Parathyroid adenoma (tissue), 2 donors: Measurements from ENCODE around the gene RALGDS.
"Not testable (repeated sequence)": the region's sequence is repeated elsewhere in the genome, so short reads cannot be mapped to it uniquely, and the experiment has no call there.

Experiments
- H2AFZ ChIP-seq: fragments of 300-600 bp; sonication (generic); one replicate; pipeline ENCODE4 v1.7.0; 2017; ENCODE audit warnings: antibody characterized with exemption, mild to moderate bottlenecking
- H3K27ac ChIP-seq: fragments of 300-600 bp; sonication (generic); one replicate; pipeline ENCODE4 v1.7.0; 2017
- H3K27me3 ChIP-seq: fragments of 300-600 bp; sonication (generic); one replicate; pipeline ENCODE4 v1.7.0; 2017; ENCODE audit warnings: low read length; ENCODE audit not compliant: control insufficient read depth, insufficient read depth
- H3K36me3 ChIP-seq: fragments of 300-600 bp; sonication (generic); one replicate; pipeline ENCODE4 v1.7.0; 2017; ENCODE audit warnings: low read length; ENCODE audit not compliant: control insufficient read depth, insufficient read depth
- H3K4me1 ChIP-seq: fragments of 300-600 bp; sonication (generic); one replicate; pipeline ENCODE4 v1.7.0; 2017; ENCODE audit warnings: control low read depth
- H3K4me2 ChIP-seq: fragments of 300-600 bp; sonication (generic); one replicate; pipeline ENCODE4 v1.7.0; 2017; ENCODE audit warnings: low read length
- H3K4me3 ChIP-seq: fragments of 300-600 bp; sonication (generic); one replicate; pipeline ENCODE4 v1.7.0; 2017; ENCODE audit warnings: low read depth, low read length
- H3K79me2 ChIP-seq: fragments of 300-600 bp; sonication (generic); one replicate; pipeline ENCODE4 v1.7.0; 2017; ENCODE audit warnings: control low read depth
- H3K9ac ChIP-seq: fragments of 300-600 bp; sonication (generic); one replicate; pipeline ENCODE4 v1.7.0; 2017; ENCODE audit warnings: mild to moderate bottlenecking
- H3K9me3 ChIP-seq: fragments of 300-600 bp; sonication (generic); one replicate; pipeline ENCODE4 v1.7.0; 2017; ENCODE audit warnings: low read length; ENCODE audit not compliant: control insufficient read depth
- TF ChIP-seq, protein P1 (sequence below): fragments of 300-600 bp; sonication (generic); IDR thresholded peaks from one replicate; pipeline ENCODE4 v1.7.0; 2017; ENCODE audit warnings: antibody characterized with exemption, mild to moderate bottlenecking
- donor health status: primary hyperparathyroidism.

Gene RALGDS

DNA sequence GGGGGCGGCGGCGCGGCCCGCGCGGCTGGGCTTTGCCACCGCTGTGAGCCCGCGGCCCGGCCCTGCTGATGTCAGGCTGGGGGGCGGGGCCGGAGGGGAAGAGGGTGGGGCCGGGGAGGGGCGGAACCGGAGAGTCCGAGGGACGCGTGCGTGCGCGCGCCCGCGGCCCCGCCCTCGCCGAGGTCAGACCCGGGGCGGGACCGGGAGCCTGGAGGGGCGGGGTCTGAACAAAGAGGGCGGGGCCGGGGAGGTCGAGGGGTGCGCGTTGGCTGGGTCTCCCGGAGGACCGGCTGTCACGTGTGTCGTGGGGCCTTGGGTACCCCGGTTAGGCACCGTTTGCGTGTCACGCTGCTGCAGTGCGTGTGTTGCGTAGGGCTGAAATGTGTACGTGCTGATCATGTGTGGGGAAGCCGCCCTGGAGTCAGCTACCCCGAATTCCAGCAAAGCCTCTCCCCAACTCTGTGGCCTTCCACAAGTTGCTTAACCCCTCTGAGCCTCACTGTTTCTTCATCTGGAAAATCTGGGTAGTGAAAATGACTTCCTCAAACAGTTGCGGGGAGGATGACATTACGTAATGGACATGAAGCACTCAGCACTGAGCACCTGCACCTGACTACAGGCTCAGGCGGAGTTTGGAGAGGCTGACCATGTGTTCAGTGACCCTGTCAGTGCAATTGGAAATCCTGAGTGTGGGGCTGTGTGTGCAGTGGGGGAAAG, at the start of gene RALGDS:
TSS of gene RALGDS (minus strand) at position 43 of the 717 bp plus-strand sequence. CDS start 86 bp downstream, outside the sequence.
- Histone ChIP-seq H2AFZ (peak within 1 kb of the TSS; percentile 42), H3K4me3 (peak within 1 kb of the TSS; percentile 81), H3K79me2 (peaks cover 19% of the 10 kb centered on the region), H3K9me3 (no peaks in the 10 kb centered on the region), H3K27ac (peak within 1 kb of the TSS; percentile 62), H3K27me3 (no peaks in the 10 kb centered on the region), H3K36me3 (no peaks in the 10 kb centered on the region), H3K9ac (no peak within 1 kb of the TSS), H3K4me1 (peaks cover 8% of the 10 kb centered on the region), H3K4me2 (peak within 1 kb of the TSS; percentile 96)
- TF ChIP-seq, protein P1, sequence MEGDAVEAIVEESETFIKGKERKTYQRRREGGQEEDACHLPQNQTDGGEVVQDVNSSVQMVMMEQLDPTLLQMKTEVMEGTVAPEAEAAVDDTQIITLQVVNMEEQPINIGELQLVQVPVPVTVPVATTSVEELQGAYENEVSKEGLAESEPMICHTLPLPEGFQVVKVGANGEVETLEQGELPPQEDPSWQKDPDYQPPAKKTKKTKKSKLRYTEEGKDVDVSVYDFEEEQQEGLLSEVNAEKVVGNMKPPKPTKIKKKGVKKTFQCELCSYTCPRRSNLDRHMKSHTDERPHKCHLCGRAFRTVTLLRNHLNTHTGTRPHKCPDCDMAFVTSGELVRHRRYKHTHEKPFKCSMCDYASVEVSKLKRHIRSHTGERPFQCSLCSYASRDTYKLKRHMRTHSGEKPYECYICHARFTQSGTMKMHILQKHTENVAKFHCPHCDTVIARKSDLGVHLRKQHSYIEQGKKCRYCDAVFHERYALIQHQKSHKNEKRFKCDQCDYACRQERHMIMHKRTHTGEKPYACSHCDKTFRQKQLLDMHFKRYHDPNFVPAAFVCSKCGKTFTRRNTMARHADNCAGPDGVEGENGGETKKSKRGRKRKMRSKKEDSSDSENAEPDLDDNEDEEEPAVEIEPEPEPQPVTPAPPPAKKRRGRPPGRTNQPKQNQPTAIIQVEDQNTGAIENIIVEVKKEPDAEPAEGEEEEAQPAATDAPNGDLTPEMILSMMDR: no peak

DNA sequence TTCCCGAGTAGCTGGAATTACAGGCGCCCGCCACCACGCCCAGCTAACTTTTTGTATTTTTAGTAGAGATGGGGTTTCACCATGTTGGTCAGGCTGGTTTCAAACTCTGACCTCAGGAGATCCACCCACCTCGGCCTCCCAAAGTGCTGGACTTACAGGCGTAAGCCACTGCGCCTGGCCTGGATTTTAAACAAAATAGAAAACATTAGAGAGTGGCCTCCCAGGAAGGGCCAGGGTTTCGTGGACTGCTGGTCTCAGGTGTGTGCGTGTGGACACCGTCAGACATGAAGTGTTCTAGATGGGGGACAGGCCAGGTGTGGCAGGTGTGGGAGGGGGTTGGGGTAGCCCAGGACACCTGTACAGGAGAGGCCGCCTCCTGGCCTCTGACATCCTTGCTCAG, 49.7 kb upstream of the RALGDS start:
- Histone ChIP-seq H3K4me1 (no peaks in the 10 kb centered on the region), H3K27me3 (no peaks in the 10 kb centered on the region), H3K4me2 (no peak overlapping the region), H2AFZ (no peak overlapping the region), H3K36me3 (no peaks in the 10 kb centered on the region), H3K27ac (no peak overlapping the region), H3K9ac (no peak overlapping the region), H3K9me3 (no peaks in the 10 kb centered on the region), H3K79me2 (no peaks in the 10 kb centered on the region), H3K4me3 (no peak overlapping the region)
- TF ChIP-seq, protein P1: no peak

DNA sequence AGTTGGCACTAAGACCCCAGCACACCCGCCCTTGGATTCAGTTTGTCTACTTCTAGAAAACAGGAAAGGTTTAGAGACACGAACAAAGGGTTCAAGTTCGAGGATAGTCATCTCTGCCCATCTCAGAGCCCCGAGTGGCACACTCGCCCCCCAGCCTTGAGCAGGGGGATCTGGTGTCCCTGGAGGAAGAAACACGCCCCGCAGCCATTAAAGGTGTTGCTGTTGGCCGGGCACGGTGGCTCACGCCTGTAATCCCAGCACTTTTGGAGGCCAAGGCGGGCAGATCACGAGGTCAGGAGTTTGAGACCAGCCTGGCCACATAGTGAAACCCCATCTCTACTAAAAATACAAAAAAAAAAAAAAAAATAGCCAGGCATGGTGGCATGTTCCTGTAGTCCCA, 48.6 kb upstream of the RALGDS start:
- not testable (repeated sequence) for H3K4me2 ChIP-seq, H3K4me1 ChIP-seq, H3K27ac ChIP-seq, H3K4me3 ChIP-seq, H3K27me3 ChIP-seq, H2AFZ ChIP-seq, H3K36me3 ChIP-seq, H3K9me3 ChIP-seq, H3K79me2 ChIP-seq, H3K9ac ChIP-seq

DNA sequence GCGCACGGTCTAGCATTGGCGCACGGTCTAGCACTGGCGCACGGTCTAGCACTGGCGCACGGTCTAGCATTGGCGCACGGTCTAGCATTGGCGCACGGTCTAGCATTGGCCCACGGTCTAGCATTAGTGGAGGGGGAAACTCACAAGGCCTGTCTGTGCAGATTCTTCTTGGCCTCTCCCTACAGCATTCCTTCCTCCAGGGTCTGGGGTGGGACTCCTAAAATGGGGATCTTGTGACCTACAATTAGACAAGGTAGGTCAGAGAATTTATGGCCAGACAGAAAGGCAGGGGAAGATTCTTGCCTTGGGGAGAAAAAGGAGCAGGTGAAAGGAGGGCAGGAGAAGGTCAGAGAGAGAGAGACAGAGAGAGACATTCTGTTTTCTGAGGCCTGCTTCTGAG, 48.1 kb upstream of the RALGDS start:
- Histone ChIP-seq H3K4me2 (no peak overlapping the region), H3K27me3 (no peaks in the 10 kb centered on the region), H3K4me3 (no peak overlapping the region), H3K79me2 (no peaks in the 10 kb centered on the region), H3K4me1 (no peaks in the 10 kb centered on the region), H3K9me3 (no peaks in the 10 kb centered on the region), H3K36me3 (no peaks in the 10 kb centered on the region), H2AFZ (no peak overlapping the region), H3K27ac (no peak overlapping the region), H3K9ac (no peak overlapping the region)
- TF ChIP-seq, protein P1: no peak

DNA sequence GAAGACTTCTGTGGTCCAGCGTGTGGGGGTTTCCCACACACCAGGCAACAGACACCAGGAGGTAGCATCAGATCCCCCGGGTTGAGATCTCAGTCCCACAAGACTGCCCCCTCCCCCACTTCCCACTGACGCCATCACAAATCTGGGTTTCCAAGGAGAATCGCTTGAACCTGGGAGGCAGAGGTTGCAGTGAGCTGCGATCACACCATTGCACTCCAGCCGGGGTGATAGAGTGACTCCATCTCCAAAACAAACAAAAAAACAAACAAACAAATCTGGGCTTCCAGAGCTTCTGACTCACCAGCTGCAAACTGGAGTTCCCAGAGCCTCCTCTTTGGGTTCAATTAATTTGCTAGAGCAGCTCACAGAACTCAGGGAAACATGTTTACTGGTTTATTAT, 47.4 kb upstream of the RALGDS start:
- Histone ChIP-seq H3K79me2 (no peaks in the 10 kb centered on the region), H3K4me1 (no peaks in the 10 kb centered on the region), H2AFZ (no peak overlapping the region), H3K36me3 (no peaks in the 10 kb centered on the region), H3K27ac (no peak overlapping the region), H3K4me2 (no peak overlapping the region), H3K4me3 (no peak overlapping the region), H3K9me3 (no peaks in the 10 kb centered on the region), H3K9ac (no peak overlapping the region), H3K27me3 (no peaks in the 10 kb centered on the region)
- TF ChIP-seq, protein P1: no peak
